Measurements from ENCODE around the gene GPN1.
"Not testable (repeated sequence)": the region's sequence is repeated elsewhere in the genome, so short reads cannot be mapped to it uniquely, and the experiment has no call there.

The GPN1 gene

DNA sequence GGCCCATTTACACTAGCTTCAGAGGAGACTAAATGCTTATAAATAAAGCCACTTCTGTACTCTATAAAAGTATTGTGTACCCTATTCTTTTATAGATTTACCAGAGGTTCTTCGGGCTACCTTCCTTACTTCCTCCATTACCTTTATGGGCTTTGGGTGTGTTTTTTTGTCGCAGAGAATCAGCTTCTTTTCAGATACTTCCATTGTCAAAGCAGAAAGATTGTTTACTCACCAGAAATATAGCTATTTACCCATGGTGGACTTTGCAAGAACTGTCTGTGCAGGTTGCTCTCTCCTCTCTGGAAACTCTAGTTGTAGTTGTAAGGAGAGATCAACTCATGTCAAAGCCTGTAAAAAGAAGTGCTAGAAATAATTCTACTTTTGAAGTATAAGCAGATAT, 14.9 kb upstream of the GPN1 start:
- DNase-seq (ENCODE audit: low read depth) = peak; percentile 61
- no peak overlapping the region for H3K4me3 ChIP-seq (ENCODE audit: low read depth, low read length)
- TF ChIP-seq CTCF (IDR thresholded peaks at IDR 0.05; ENCODE audit: control insufficient read depth, extremely low read depth, insufficient read depth) = no peak

GRCh38 chr2:27615316-27615715, 13.5 kb upstream of the GPN1 start:
- no peak overlapping the region for H3K4me3 ChIP-seq (ENCODE audit: low read depth, low read length)
- DNase-seq (ENCODE audit: low read depth) = no peak
- no peak for TF ChIP-seq CTCF (IDR thresholded peaks at IDR 0.05; ENCODE audit: control insufficient read depth, extremely low read depth, insufficient read depth)

DNA sequence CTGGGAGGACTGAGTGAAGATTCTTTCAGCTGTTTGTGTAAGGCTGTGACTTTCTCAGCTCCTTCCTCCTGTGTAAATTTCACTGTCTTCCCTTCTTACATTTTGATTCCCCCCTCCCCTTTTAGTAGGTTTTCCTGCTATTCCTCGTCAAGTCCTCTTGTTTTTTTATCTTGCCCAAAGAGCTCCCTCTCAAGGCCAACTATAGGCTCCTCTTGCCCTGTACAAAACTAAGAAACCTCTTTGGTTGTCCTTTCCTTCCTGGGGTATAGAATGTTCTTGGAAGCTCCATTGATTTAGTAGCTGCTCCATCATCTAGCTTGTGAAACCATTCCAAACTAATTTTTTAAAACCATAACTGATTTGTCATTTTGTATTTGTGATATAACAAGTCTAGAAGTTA, 7.3 kb upstream of the GPN1 start:
- H3K4me3 ChIP-seq (ENCODE audit: low read depth, low read length) = no peak overlapping the region
- no peak for DNase-seq (ENCODE audit: low read depth)
- TF ChIP-seq CTCF (IDR thresholded peaks at IDR 0.05; ENCODE audit: control insufficient read depth, extremely low read depth, insufficient read depth) = no peak

DNA sequence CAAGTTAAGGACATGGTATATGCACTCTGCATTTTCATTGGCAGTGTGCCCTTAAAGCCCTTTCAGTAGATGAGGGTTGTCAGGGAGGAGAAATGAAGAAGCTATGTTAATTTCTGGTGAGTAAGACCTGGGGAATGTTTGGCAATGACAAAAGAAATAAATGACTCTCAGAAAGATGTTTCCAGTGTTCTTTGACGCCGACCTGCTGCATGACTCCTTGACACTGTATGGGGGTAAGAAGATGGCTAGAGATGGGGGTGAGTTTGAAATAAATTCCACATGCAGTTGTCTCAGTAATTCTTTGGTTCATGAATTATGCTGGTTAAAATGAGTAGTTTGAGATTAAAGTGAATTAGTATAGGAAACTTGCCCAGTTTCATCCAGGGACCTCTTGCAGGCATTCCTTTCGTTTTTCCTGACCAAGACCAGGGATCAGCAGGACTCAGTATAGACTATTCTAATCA, 5.9 kb upstream of the GPN1 start:
- no peak for DNase-seq (ENCODE audit: low read depth)
- TF ChIP-seq CTCF (IDR thresholded peaks at IDR 0.05; ENCODE audit: control insufficient read depth, extremely low read depth, insufficient read depth) = no peak
- H3K4me3 ChIP-seq (ENCODE audit: low read depth, low read length) = no peak overlapping the region

DNA sequence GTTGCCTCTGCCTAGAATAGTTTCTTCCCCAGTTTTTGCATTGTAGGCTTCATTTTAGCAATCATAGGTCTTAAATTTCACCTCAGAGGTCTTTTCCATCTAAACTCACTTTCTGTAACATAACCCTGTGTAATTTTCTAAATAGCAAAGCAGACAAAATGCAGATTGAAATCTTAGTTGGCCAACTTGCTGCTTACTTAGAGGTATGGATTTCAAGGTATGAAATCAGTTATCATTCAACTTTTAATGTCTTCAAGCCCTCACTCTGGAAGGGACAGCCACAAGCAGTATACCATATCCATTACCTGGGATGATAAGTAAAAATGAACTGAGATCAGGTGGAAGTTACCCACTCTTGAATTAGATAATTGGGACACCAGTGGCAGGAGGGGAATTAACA, 3.9 kb upstream of the GPN1 start:
- H3K4me3 ChIP-seq (ENCODE audit: low read depth, low read length) = no peak overlapping the region
- DNase-seq (ENCODE audit: low read depth) = no peak
- TF ChIP-seq CTCF (IDR thresholded peaks at IDR 0.05; ENCODE audit: control insufficient read depth, extremely low read depth, insufficient read depth) = no peak

- DNase-seq (ENCODE audit: low read depth); H3K4me3 ChIP-seq (ENCODE audit: low read depth, low read length): not testable (repeated sequence)
Measured at GRCh38 chr2:27626323-27626722, 2.5 kb upstream of the GPN1 start.

DNA sequence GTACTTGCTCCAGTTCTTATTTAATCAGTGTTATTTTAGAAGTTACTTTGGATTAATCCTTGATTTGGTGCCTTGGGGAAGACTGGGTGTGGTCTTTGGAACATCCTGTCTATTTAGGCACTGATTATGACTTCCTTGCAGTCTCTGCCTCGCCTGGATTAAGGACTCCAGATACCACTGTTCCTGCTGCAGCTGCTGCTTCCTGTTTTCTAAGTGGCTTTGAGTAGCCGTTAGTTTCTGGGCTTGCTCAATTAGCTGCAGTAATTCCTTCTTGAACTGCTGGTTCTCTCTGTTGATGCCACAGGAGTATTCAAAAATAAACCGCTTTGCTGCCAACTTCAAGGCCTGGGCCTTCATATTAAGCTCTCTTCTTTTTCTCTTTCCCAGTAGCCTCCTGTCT, 1.9 kb upstream of the GPN1 start:
- H3K4me3 ChIP-seq (ENCODE audit: low read depth, low read length); DNase-seq (ENCODE audit: low read depth): not testable (repeated sequence)

GRCh38 chr2:27627963-27628766, 685 bp upstream of the GPN1 start:
- no peak for DNase-seq (ENCODE audit: low read depth)
- peak overlapping the region; percentile 99 for H3K4me3 ChIP-seq (ENCODE audit: low read depth, low read length)
- TF ChIP-seq CTCF (IDR thresholded peaks at IDR 0.05; ENCODE audit: control insufficient read depth, extremely low read depth, insufficient read depth) = no peak

- H3K4me3 ChIP-seq (ENCODE audit: low read depth, low read length); DNase-seq (ENCODE audit: low read depth): not testable (repeated sequence)
Measured at GRCh38 chr2:27630257-27630656, 1.4 kb downstream of the GPN1 start.

Data from LNCaP clone FGC (cell line).